Activated CD8-positive, alpha-beta memory T cell treated with anti-CD3 and anti-CD28 coated beads, Interleukin-2, amount 50 U/mL, for 1 hour (primary cell): ENCODE results near the gene CDAN1.
"Not testable (repeated sequence)": the region's sequence is repeated elsewhere in the genome, so short reads cannot be mapped to it uniquely, and the experiment has no call there.

Experiments
- DNase-seq: peaks from one replicate; pipeline ENCODE4 v3.0.0-alpha.2; 2020; ENCODE audit errors: extremely low read depth

Gene CDAN1

GRCh38 chr15:42736793-42737528 is at the start of gene CDAN1:
Gene CDAN1 (minus strand): TSS chr15:42737128. CDS start chr15:42737102, 26 bp downstream.
- DNase-seq, result peak; percentile 59

- DNase-seq, result no peak
These were observed 48.6 kb upstream of the CDAN1 start for GRCh38 chr15:42785569-42785968.

GRCh38 chr15:42784705-42785104 is 47.8 kb upstream of the CDAN1 start:
- no peak for DNase-seq

- DNase-seq, result no peak
These were observed 45.8 kb upstream of the CDAN1 start for GRCh38 chr15:42782716-42783115.

- no peak for DNase-seq
These were observed 38.5 kb upstream of the CDAN1 start for GRCh38 chr15:42775416-42775815.

GRCh38 chr15:42772901-42773300 is 36.0 kb upstream of the CDAN1 start:
- DNase-seq, result no peak

GRCh38 chr15:42772144-42772543 is 35.2 kb upstream of the CDAN1 start:
- DNase-seq, result no peak

GRCh38 chr15:42766109-42766508 is 29.2 kb upstream of the CDAN1 start:
- not testable (repeated sequence) for DNase-seq

- not testable (repeated sequence) for DNase-seq
These were observed 27.3 kb upstream of the CDAN1 start for GRCh38 chr15:42764154-42764731.

GRCh38 chr15:42761813-42762212 is 24.9 kb upstream of the CDAN1 start:
- DNase-seq, result not testable (repeated sequence)

GRCh38 chr15:42760759-42761158 is 23.8 kb upstream of the CDAN1 start:
- no peak for DNase-seq

- no peak for DNase-seq
These were observed 22.2 kb upstream of the CDAN1 start for GRCh38 chr15:42759093-42759492.

- no peak for DNase-seq
These were observed 13.4 kb upstream of the CDAN1 start for GRCh38 chr15:42750306-42750705.

GRCh38 chr15:42749266-42749665 is 12.3 kb upstream of the CDAN1 start:
- DNase-seq, result no peak

GRCh38 chr15:42744195-42744594 is 7.3 kb upstream of the CDAN1 start:
- DNase-seq, result no peak

GRCh38 chr15:42742149-42742548 is 5.2 kb upstream of the CDAN1 start:
- no peak for DNase-seq

- no peak for DNase-seq
These were observed 4.8 kb upstream of the CDAN1 start for GRCh38 chr15:42741710-42742109.

GRCh38 chr15:42737529-42738328 is 801 bp upstream of the CDAN1 start:
- no peak for DNase-seq

GRCh38 chr15:42736178-42736792 is 643 bp downstream of the CDAN1 start:
- DNase-seq, result no peak

GRCh38 chr15:42735382-42736165 is 1.4 kb downstream of the CDAN1 start:
- DNase-seq, result no peak

GRCh38 chr15:42734076-42734672 is 2.8 kb downstream of the CDAN1 start:
- no peak for DNase-seq
